NCI-H146 treated with DMSO at 0.1 percent for 48 hours (cell line): Measurements from ENCODE around the gene FAM240A.

Experiments
- DNase-seq: peaks from one replicate; lab custom pipeline; 2025; ENCODE audit not compliant: unreplicated experiment; lab: John Stamatoyannopoulos, UW

FAM240A gene

GRCh38 chr3:46673151-46674030, 61.1 kb downstream of the FAM240A start:
- no peak for DNase-seq

- DNase-seq, result no peak
Observed at GRCh38 chr3:46674031-46674845, 61.9 kb downstream of the FAM240A start.

- DNase-seq, result no peak
Observed at GRCh38 chr3:46675426-46675825, 63.1 kb downstream of the FAM240A start.
